GM19452 (cell line): ENCODE results near the gene PTPRA.
"Not testable (repeated sequence)": the region's sequence is repeated elsewhere in the genome, so short reads cannot be mapped to it uniquely, and the experiment has no call there.

Source experiments
- ATAC-seq: cut with Tn5 transposase; IDR thresholded peaks from one replicate; pipeline ENCODE4 v1.9.1; 2021; ENCODE audit not compliant: unreplicated experiment

Gene PTPRA

GRCh38 chr20:3041854-3042409 is 168.7 kb downstream of the PTPRA start:
- no peak for ATAC-seq

- no peak for ATAC-seq
These were observed 169.3 kb downstream of the PTPRA start for GRCh38 chr20:3042625-3043024.

GRCh38 chr20:3043322-3043721 is 170.0 kb downstream of the PTPRA start, which contains the start of gene GNRH2:
Gene GNRH2, plus strand, starts transcription at chr20:3043622. Its CDS starts 793 bp downstream, at chr20:3044415.
- ATAC-seq: no peak

GRCh38 chr20:3044336-3044965 is 171.2 kb downstream of the PTPRA start:
- ATAC-seq: no peak

- peak; percentile 43 for ATAC-seq
These were observed 171.9 kb downstream of the PTPRA start for GRCh38 chr20:3045042-3045815.

GRCh38 chr20:3045816-3046676 is 172.8 kb downstream of the PTPRA start, which contains the start of gene MRPS26:
Gene MRPS26, plus strand, starts transcription at chr20:3046052. Its CDS starts 17 bp downstream, at chr20:3046069.
- ATAC-seq: peak; percentile 83

- ATAC-seq: no peak
These were observed 173.6 kb downstream of the PTPRA start for GRCh38 chr20:3046677-3047462.

- ATAC-seq: no peak
These were observed 174.5 kb downstream of the PTPRA start for GRCh38 chr20:3047486-3048419.

GRCh38 chr20:3051385-3052019 is 178.2 kb downstream of the PTPRA start:
- ATAC-seq: no peak

- ATAC-seq: no peak
These were observed 186.2 kb downstream of the PTPRA start for GRCh38 chr20:3059489-3059888.

- not testable (repeated sequence) for ATAC-seq
These were observed 190.8 kb downstream of the PTPRA start for GRCh38 chr20:3064119-3064518.

- no peak for ATAC-seq
These were observed 194.1 kb downstream of the PTPRA start for GRCh38 chr20:3067139-3068014.

- ATAC-seq: no peak
These were observed 194.8 kb downstream of the PTPRA start for GRCh38 chr20:3068075-3068474.

GRCh38 chr20:3068986-3069900 is 196.0 kb downstream of the PTPRA start:
- ATAC-seq: no peak

- no peak for ATAC-seq
These were observed 197.4 kb downstream of the PTPRA start for GRCh38 chr20:3070725-3071124.

GRCh38 chr20:3071266-3071609 is 198.0 kb downstream of the PTPRA start:
- ATAC-seq: no peak
